GM21825 (cell line): ENCODE data around the gene NAA60.
"Not testable (repeated sequence)": the region's sequence is repeated elsewhere in the genome, so short reads cannot be mapped to it uniquely, and the experiment has no call there.

Experiments
- ATAC-seq: cut with Tn5 transposase; IDR thresholded peaks from one replicate; pipeline ENCODE4 v1.9.1; 2021; ENCODE audit warnings: mild to moderate bottlenecking, moderate library complexity; ENCODE audit not compliant: unreplicated experiment

The NAA60 gene

DNA sequence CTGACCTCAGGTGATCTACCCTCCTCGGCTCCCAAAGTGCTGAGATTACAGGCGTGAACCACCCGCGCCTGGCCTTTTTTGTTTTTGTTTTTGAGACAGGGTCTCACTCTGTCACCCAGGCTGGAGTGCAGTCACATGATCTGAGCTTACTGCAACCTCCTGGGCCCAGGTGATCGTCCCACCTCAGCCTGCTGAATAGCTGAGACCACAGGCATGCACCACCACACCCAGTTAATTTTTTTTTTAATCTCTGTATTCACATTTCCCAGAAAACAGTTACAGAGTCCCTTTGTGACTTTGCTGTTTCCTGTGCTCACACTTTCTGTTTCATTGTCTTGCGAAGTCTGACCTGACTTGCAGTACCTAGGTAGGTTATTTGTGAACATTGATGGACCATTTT is 60.0 kb downstream of the NAA60 start:
- no peak for ATAC-seq

DNA sequence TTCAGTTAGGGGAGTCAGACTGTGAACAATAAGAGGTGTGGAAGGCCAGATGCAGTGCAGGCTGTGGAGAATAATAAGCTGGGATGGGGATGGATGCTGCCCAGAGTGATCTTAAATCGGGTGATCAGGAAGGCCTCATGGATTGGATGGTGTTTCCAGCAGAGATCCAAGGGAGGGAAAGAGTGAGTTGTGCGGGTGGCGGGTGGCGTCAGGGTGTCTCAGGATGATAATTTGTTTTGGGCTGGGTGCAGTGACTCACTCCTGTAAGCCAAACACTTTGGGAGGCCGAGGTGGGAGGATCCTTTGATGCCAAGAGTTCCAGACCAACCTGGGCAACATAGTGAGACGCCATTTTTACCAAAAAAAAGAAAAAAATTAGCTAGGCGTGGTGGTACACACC is 65.3 kb downstream of the NAA60 start:
- ATAC-seq = no peak

DNA sequence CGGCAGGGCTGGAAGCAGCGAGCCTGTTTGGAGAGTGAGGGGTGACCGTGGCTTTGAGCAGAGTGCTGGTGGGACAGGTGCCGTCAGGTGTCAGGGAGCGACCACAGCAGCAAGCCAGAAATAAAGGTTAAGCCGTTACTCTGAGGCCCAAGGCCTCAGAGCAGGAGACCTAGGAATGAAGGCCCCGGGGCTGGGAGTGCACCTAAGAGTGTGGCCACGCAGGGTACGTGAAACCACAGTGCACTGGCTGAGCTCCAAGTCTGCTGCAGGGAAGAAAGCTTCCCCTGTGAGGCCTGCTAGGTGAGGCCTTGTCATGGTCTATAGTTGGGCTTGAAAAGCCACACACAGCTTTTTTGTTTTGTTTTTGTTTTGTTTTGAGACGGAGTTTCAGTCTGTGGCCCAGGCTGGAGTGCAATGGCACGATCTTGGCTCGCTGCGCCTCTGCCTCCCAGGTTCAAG is 66.0 kb downstream of the NAA60 start:
- ATAC-seq = no peak

DNA sequence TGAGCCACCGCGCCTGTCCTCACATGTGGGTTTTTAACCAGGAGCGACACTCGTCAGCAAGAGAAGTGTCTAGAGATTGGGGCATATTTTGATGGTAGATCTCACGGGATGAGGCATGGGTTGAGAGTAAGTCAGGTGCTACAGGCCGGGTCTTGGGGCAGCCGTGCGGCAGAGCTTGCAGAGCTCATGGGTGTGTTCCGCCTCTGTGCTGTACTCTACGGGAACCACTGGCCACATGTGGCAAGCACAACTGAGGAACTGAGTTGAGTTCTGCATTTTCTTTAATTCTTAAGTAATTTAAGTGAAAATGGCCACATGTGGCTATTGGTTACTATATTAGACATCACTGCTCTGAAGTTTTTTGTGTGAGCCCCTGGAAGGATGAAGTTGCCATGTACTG is 66.9 kb downstream of the NAA60 start:
- no peak for ATAC-seq

DNA sequence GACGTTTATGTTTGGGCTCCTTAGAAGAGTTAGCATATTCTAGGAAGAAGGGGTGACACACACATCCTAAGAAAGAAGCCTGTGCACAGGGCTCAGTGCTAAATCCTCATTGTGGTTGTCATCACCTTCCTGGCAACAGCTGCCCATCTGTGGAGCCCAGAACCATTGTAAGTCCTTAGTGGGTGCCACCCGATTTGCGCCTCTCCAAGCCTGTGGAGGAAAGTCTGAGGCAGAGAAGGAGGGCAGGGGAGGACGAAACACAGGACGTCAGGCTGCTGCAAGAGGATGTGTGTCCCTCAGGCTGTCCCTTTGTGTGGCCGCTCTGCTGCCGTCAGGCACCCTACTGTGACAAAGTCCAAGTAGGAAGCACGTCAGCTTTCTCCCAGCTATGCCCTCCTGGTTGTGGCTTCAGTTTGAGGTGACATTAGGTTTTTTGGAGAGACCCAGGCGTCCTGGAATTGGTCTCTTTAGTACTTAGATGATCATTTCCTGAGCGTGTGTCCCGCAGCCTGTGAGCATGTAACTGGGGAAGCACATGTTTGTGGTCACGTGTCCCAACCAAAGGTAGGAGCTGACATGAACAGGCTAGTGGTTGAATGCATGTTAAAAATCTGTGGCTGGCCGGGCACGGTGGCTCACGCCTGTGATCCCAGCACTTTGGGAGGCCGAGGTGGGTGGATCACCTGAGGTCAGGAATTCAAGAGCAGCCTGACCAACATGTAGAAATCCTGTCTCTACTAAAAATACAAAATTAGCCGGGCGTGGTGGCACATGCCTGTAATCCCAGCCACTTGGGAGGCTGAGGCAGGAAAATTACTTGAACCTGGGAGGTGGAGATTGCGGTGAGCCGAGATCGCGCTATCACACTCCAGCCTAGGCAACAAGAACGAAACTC is 68.1 kb downstream of the NAA60 start:
- no peak for ATAC-seq

DNA sequence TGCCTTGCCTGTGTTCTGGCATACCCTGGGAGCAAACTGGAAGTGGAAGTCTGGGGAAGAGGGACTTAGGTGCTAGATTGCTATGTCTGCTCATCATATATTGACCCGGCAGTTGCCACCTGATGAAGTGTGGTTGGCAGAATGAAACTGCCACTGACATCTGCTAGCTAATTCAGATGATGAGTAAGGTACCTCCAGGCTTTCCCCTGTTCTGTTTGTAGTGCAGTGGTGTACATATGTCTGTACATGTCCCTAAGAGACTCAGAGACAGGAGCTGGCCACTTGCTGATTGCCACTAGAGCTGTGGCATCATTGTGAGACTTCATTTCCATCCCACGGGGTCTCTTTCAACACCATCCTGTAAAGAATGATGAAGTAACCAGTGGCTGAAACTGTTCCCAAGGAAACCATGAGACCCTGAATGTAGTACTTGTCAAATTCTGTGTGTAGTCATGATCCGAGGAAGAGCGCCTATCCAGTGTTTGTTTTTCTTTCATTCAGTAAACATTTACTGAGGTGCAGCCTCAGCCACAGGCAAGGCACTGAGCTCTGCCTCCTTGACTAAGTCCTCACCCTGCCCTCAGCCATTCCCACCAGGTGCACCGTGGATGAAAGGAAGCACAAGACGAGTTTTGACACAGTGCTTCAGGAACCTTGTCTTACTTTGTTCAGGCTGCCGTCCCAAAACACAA is 70.6 kb downstream of the NAA60 start:
- no peak for ATAC-seq

DNA sequence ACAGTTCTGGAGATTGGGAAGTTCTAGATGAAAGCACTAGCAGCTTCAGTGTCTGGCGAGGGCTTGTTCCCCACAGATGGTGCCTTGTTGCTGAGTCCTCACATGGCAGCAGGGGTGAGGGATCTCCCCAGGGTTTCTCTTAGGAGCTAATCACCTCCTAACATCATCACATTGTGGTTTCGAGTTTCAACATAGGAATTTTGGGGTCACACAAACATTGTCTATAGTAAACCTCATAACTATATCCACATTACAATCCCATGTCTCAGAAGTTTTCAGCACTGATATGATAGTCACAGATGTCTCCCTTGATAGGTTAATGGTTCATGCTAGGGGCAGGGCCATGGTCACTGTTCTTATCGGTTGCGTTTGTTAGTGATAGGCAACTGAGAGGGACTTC is 71.1 kb downstream of the NAA60 start:
- no peak for ATAC-seq

DNA sequence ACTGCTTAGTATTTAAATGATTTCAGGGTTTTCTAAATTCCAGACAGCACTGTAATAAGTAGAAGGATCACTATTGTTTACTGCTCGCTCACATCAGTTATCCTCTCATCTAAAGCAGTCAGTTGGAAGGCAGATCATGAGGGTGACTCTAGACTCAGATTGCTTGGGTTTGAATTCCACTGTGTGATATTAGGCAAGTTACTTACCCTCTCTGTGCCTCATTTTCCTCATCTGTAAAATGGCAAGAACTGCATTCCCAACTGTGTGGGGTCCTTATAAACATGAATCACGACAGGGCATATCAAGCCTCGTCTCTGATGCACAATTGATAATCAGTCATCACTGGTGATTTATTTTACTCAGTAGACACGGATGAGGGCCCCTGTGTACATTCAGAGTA is 72.4 kb downstream of the NAA60 start:
- no peak for ATAC-seq

DNA sequence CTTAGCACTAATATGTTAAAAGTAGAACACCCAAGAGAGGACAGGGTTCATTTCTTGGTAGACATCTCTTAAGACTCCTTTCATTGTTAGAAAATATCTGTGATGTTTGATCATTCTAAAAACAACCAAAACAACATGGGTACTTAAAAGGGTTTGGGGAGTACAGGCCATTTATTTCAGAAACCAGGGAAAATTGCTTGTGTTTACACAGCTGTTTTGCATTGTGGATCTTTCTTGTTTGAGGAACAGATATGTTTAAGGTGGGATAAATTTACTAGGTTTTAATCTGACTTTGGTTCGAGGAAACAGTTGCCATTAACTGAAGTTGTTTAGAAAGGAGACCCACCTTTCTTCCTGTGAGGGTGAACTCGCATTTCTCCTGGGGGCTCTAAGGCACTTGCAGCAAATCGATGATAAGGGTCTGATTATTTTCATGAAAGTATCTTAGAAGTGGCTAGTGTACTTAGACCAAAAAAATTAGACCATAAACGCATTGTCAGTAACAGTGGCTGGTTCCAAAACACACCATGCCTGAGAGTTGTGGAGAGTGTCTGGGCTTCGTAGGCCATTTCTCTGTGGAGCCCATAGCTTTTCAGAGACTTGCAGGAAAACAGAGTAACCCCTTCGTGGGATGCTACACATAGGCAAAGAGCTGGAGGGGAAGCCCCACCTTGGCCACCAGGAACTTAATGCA is 75.0 kb downstream of the NAA60 start:
- no peak for ATAC-seq

DNA sequence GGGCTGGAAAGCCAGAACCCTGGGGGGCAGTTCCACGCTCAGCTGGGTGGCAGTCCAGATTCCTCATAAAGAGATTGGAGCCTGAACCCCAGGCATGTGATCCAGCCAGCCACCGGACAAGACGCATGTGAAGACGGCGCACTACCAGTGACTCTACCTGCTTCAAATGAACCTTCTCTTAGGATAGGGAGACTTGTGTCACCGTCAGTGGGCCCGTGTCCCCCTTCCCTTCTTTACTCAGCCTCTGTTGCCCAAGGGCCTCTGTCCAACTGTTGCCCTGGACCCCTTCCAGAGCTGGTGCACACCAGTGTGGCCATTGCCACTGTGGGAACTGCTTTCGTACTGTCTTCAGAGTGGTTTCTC is 75.5 kb downstream of the NAA60 start:
- ATAC-seq = no peak

DNA sequence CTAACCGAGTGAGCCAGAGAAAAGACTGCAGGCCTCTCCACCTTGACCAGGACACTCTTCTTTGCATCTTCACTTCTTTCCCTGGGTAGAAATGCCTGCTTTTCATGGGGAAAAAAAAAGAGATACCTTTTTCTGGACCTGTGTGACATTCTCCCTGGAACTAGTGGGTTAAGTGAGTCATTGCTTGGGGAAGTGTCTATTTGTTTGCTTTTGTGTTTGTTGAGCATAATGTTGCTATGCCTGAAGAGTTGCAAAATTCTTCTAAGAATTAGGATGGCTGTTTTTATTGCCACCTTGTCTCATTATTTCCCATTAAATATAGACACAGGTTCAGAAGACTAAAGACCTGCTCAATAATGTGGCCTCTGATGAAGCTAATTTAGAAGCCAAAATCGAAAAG is 76.1 kb downstream of the NAA60 start:
- ATAC-seq = no peak

DNA sequence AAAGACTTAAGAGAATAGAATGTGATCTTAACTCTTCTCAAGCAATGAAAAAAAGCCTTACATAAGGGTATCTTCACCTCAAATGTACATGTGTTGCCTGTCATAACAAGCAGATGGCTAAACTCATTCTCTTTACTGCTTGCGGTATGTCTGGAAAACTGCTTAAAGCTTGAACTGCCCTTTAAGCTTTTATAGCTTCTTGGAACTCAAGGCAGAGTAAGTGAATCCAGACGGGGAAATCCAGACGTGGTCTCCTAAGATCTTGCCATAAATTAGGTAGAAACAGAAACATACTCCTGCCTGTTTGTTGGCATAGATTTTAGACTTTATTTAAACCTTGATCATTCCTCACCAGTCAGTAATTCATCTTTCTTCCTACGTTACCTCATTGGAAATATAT is 76.9 kb downstream of the NAA60 start:
- ATAC-seq = no peak

DNA sequence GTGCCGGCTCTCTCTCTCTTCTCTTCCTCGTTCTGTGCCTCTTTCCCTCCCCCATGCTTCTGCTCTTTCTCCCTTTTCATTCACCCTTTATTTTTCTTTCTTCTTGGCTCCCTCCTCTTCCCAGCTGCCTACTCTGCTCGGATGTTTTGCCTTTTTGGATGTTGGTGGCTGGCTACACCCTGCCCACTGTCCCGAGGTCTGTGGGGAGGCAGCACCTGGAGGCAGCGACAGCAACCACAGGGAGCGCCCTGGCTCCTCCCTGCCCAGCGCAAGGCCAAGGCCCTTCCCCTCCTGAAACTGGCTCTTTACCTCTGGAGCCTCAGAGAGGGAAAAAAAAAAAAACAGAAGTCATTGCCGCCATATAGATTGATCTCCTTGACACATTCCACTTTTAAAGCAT is 77.4 kb downstream of the NAA60 start:
- no peak for ATAC-seq

DNA sequence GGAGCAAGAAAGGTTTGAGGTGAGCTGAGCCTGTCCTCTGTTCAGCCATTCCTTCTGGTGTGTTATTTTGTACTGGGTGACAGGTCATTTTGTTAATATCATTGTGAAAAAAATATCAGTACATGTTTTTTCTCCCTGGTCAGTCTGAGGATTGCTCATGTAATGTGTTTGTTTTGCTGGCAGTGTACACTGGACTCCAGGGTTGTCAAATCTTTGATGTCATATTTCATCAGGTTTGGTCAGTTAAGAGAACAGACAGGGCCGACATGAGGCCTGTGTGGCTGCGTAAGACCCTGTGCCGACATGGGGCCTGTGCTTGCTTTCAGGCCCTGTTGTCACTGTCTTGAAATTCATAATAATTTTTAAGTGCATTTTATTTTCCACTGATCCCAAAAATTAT is 79.8 kb downstream of the NAA60 start:
- no peak for ATAC-seq

DNA sequence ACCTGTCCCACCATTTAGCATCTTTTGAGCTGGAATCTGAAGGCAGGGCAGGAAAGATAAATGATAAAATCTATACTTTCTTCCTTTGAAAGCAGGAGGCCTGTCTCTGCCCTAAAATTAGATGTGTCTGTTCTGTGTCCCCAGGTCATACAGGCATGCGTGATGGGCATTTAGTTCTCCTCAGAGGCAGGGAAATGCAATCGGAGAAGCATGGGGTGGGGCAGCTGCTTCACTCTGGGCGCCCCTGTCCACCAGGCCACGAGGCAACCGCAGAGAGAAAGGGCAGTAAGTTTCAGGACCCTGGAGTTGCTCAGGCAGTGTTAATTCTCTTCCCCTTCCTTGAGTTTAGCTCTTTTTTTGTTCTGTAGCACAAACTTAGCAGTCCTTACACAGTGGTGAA is 82.5 kb downstream of the NAA60 start:
- no peak for ATAC-seq

DNA sequence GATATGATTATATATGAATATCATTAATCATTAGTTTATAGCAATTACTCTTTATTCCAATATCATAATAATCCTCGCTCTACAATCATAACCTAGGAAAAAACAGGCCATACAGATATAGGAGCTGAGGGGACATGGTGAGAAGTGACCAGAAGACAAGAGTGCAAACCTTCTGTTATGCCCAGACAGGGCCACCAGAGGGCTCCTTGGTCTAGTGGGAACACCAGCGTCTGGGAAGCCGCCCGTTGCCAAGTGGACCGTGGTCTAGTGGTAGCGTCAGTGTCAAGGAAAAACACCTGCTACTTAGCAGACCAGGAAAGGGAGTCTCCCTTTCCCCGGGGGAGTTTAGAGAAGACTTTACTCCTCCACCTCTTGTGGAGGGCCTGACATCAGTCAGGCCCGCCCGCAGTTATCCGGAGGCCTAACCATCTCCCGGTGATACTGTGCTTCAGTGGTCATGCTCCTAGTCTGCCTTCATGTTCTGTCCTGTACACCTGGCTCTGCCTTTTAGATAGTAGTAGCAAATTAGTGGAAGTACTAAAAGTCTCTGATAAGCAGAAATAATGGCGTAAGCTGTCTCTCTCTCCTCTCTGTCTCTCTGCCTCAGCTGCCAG is 83.8 kb downstream of the NAA60 start:
- ATAC-seq = not testable (repeated sequence)

DNA sequence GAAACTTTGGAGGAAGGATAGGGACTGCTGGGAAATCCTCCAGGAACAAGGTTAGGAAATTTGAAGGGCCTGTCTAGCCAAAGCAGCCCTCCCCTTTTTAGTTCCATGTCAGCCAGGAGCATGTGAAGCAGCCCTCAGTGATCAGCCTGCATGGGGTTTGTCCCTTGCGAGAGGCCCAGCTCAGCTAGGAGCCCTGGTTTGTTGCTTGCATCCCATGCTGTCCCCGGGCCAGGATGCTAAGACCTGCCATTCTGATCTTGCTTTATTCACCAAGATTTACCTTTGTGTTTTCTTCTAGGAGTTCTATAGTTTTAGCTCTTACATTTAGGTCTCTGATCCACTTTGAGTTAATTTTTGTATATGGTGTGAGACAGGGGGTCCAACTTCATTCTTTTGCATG is 84.9 kb downstream of the NAA60 start:
- no peak for ATAC-seq

DNA sequence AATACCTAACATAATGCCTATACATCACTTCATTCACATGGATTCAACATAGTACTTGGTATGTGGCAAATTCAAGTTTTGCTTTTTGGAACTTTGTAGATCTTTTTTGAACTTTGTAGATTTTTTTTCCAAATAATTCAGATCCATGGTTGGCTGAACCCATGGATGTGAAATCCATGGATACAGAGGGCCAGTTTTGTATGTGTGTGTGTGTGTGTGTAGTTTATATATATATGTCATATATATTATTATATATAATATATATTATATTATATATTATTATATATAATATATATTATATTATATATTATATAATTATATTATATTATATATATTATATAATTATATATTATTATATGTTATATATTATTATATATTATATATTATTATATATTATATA is 85.7 kb downstream of the NAA60 start:
- no peak for ATAC-seq

DNA sequence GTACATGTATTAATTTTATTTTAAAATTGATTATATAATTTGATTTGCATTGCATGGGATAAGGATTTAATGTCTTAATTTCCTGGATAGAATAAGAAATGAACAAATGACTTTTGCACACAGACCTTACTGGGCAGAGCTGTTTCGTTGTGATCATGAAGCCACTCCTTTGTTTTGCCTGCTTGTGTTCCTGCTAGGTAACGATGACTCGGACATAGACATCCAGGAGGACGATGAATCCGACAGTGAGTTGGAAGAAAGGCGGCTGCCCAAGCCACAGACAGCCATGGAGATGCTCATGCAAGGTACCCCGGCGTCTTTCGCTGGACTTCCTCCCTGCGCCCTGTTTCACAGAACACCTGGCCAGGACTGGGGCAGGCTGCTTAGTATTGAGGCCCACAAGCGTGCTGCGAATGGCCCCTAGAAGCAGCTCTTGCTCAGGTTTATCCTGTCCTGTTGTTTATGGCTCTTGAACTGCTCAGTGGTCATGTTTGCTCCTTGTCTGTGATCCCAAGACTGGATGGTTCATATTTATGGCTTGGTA is 87.0 kb downstream of the NAA60 start:
- no peak for ATAC-seq

DNA sequence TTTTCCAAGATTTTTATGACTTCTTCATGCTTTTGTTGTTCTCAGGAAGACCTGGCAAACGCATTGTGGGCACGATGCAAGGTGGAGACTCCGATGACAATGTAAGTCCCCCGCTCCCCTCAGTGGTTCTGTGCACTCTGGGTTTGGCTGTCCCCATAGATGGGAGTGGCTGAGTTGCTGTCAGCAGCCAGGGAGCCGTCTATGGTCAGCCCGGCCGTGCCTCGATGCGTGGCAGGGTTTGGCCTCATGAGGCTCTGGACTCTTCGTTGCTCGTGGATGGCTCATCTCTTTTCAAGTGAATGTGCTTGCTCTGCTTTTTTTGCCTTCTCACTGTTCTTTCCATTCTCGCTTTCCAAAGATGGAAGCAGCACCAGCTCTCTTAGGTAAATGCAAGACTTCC is 89.3 kb downstream of the NAA60 start:
- no peak for ATAC-seq

DNA sequence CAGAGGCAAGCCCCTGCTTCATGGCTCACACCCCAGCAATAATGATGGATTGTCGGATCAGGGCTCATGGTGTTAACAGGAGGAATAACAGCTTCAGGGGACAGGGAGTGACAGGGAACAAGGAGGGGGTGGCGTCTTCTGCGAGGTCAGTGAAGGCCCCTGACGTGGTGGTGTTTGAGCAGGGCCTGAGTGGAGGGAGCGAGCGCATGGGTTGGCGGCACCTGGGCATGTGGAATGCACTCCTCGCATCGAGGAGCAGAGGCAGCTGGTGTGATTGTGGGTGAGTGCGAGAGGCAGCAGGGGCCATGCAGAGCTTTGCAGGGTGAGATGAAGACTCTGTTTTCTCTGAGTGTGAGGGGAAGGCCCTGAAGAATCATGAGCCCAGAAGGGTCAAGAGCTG is 90.6 kb downstream of the NAA60 start:
- ATAC-seq = no peak
